Measurements from ENCODE around the gene LIMK2.
"Not testable (repeated sequence)": the region's sequence is repeated elsewhere in the genome, so short reads cannot be mapped to it uniquely, and the experiment has no call there.

The LIMK2 gene

DNA sequence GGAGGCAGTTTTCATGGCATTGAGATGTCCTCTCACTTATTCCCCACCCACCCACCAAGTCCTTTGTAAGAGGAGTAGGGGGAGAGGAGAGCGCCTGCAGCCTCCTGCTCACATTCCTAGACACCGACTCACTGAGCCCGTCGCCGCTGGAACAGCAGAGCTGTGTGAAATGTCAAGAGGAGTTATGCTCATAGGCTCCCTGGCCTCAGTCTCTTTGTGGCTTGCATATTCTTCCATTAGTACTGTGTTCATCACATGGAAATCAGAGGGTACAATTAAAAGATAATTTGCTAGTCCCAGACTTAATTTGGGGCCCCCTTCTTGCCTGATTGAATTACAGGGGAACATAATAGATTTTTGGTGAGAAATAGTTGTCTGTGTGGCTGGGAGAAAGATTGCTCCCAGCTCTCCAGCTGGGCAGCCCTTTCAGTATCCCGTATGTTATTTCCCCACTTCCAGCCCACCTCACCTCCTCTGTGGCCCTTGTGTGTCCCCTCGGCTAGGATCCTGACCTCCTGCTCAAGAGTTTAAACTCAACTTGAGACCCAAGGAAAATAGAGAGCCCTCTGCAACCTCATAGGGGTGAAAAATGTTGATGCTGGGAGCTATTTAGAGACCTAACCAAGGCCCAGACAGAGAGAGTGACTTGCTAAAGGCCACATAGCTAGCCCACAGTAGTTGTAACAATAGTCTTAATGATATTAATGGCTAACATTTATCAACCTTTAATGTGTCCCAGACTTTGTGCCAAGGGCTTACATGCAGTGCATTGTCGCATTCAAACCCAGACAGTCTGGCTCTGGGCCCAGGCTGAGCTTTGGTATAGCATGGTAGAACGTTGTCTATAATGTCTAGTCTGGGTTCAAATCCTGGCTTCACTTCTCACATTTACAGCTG, 32.2 kb downstream of the LIMK2 start:
- no peak for DNase-seq (ENCODE audit: low read depth in 2 of 2)

- DNase-seq (ENCODE audit: low read depth in 2 of 2), result no peak
Observed at GRCh38 chr22:31244943-31245451, 32.9 kb downstream of the LIMK2 start.

- DNase-seq (ENCODE audit: low read depth in 2 of 2), result not testable (repeated sequence)
Observed at GRCh38 chr22:31245998-31246397, 33.9 kb downstream of the LIMK2 start.

DNA sequence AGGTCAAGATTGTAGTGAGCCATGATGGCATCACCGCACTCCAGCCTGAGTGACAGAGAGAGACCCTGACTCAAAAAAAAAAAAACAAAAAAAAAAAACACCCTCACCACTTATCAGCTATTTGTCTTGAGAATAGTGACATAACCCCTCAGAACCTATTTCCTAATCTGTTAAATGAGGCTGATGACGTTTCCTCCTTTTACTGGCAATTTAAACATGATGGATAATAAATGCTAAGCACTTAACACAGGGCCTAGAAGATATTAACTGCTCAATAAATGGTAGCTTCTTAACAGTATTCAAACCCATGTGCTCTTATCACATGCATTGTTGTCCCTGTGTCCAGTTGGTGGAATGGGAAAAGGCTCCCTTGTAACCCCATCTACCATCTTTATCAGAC, 34.6 kb downstream of the LIMK2 start:
- no peak for DNase-seq (ENCODE audit: low read depth in 2 of 2)

GRCh38 chr22:31247726-31248125, 35.6 kb downstream of the LIMK2 start:
- no peak for DNase-seq (ENCODE audit: low read depth in 2 of 2)

- DNase-seq (ENCODE audit: low read depth in 2 of 2), result peak; percentile 13 to 41
Observed at GRCh38 chr22:31248138-31248745, 36.1 kb downstream of the LIMK2 start.

DNA sequence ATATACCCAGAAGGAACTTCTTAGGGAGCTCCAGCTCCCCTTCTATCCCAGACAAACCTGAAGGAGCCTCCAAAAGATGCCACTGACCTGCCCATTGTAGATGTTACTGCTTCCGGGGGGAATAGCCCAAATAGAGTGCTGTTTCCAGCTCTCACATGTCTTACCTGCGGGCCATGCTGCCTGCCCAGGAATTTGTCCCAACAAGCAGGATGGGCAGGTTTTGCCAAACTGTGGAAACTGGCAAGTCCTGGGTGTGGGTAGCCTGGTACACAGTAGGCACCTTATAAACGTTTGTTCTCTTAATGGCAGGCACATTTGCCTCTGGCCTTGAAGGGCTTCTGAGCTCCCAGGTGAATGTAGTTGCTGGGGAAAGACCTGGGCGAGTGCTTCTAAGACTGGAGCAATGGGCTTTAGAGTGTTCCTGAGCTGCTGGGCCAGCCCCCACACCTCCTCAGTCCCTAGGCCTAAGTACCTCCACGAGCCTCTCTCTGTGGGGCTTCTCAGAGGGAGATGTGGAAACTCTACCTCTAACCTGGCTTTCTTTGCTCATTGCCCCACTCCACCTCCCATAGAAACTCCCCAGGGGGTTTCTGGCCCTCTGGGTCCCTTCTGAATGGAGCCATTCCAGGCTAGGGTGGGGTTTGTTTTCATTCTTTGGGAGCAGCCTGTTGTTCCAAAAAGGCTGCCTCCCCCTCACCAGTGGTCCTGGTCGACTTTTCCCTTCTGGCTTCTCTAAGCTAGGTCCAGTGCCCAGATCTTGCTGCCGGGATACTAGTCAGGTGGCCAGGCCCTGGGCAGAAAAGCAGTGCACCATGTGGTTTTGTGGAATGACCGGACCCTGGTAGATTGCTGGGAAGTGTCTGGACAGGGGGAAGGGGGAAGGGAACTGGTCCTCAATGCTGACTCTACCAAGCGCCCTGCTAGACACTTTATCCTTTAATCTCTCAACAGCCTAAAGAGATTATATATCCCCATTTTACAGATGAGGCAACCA, 37.2 kb downstream of the LIMK2 start:
- no peak for DNase-seq (ENCODE audit: low read depth in 2 of 2)

- DNase-seq (ENCODE audit: low read depth in 2 of 2), result no peak
Observed at GRCh38 chr22:31250740-31251600, 38.9 kb downstream of the LIMK2 start.

DNA sequence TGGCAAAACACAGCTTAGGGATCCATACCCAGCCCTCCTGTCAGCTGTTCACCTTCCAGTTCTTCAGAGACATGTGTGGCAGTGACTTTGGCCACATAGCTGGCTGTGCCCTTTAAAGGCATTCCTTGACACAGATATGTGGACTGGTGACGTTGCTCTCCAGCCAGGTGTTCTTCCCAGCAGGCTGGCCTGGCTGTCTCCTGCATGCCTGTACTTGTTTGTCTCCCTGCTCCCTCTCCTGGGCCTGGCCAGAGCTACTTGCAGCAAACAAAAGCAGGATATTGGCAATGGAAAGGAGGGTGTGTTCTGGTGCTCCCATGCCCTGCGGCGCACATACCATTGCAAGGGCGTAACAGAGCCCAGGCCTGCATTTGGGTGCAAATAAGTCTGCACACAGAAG, 41.9 kb downstream of the LIMK2 start:
- no peak for DNase-seq (ENCODE audit: low read depth in 2 of 2)

DNA sequence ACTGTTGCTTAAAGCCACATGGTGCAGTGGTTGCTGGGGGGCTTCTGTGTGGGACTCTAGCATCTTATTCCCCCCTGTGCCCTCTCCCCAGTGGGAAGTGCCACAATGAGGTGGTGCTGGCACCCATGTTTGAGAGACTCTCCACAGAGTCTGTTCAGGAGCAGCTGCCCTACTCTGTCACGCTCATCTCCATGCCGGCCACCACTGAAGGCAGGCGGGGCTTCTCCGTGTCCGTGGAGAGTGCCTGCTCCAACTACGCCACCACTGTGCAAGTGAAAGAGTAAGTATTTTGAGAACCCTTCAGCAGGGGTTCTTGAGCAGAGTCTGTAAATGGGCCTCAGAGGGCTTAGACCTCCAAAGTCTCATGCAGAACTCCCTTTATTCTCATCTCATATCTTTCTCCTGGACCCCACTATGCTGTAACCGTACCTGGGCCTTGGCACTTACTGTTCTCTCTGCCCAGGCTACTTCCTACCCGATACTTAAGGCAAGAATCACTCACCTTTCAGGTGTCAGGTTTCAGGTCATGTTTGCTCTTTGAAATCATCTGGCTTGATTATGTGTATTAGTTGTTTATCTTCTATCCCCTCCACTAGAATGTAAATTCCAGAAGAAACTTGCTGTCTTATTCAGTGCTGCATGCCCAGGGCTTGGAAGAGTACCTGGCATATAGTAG, 47.8 kb downstream of the LIMK2 start:
- no peak for DNase-seq (ENCODE audit: low read depth in 2 of 2)

GRCh38 chr22:31260474-31260856, 48.4 kb downstream of the LIMK2 start:
- no peak for DNase-seq (ENCODE audit: low read depth in 2 of 2)

GRCh38 chr22:31262312-31263133, 50.4 kb downstream of the LIMK2 start:
- DNase-seq (ENCODE audit: low read depth in 2 of 2), result no peak

DNA sequence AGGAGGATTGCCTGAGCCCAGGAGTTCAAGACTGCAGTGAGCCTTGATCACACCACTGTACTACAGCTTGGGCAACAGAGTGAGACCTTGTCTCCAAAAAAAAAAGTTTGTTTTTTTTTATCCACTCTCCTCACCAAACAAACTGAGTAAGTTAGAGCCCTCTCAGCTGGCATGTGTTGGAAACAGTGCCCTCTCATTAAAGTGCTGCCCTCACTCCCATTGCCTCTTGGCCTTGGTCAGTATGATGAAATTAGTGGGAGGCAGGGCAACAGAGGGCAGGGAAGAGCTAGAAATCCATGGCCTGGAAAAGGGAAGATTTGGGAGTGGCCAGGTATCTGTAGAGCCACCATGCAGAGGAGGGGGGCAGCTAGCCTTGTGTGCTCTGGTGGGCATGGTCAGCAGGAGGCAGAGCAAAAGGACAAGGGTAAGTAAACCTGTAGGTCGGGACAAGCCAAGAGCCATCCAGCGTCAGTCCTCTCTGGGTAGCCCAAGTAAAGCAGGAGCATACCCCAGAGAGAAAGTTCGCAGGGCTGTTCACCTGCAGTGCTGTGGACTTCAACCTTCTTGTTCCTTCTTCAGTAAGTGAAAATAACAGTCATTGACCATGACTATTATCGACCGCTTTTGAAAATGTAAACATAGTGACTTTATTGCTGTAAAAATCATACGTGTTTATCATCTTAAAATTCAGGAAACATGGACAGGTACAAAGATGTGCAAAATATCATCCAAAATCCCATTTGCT, 52.0 kb downstream of the LIMK2 start:
- no peak for DNase-seq (ENCODE audit: low read depth in 2 of 2)

DNA sequence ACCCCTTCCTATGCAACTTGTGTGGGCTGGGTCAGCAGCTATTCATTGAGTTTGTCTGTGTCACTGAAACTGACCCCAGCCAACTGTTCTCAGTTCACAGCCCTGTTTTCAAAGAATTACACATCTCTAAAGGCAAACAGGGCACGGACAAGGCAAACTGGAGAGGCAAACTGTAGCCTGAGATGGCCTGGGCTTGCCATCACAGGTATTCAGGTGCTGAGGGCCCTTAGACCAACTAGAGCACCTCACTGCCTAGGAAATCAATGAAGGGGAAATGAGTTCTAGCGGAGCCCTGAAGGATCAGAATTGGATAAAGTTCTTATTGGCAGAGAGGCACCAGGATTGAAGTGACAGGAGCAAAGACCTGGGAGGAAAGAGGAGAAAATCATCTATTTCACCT, 56.2 kb downstream of the LIMK2 start:
- DNase-seq (ENCODE audit: low read depth in 2 of 2), result no peak

DNA sequence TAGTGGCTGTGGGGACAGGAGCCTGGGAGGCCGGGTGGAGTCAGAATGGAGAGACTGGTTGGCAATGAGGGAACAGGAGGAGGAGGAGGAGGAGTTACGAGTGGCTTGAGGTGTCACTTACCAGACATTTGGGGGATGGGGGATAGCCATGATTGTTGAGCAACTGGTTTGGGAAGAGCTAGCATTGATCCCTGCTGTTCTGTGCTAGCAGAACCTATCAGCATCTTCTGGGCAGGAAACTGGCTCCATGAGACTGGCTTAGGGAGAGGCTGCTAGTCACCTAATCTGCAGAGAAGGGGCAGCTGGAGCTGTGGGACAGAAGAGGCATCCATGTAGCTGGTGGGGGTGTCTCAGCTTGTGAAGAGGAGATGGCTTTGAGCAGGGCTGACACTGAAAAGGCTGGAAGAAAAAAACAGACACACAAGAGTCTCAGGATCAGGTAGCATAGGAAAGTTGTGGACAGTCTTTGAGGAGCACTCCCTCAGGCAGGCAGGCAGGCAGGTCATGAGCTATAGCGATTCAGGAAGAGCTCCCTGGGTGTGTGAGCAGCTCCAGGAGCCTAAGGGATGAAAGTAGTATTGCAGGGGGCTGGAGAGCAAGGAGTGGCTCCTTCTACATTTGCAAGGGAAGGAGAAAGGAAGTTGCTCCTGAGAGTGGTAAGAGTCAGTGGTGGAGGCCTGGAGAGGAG, 57.9 kb downstream of the LIMK2 start:
- DNase-seq (ENCODE audit: low read depth in 2 of 2), result no peak

GRCh38 chr22:31271026-31271425, 58.9 kb downstream of the LIMK2 start:
- DNase-seq (ENCODE audit: low read depth in 2 of 2), result no peak

DNA sequence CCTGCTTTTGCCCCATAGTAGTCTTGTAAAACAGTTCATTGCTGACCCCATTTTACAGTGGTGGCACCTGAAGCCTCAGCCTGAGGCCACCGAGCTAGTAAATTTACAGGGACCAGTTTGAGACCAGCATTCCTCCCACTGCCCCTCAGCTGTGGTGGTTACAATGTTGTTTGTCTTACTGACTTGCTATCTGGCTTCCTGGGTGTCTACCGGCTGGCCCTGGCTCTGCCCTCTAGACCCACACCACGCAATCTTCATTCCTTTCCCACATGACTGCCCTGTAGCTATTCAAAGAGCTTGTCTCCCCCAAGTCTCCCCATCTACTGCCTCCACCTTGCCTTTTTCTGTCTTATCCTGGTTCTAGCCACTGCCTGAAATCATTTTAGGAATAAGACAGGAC, 59.4 kb downstream of the LIMK2 start:
- no peak for DNase-seq (ENCODE audit: low read depth in 2 of 2)

Measured in stimulated activated CD8-positive, alpha-beta memory T cell treated with anti-CD3 and anti-CD28 coated beads, Interleukin-15, amount 100 ng/mL, for 4 hours (primary cell).